ENCODE results near the gene FAM149A.
A peak's percentile ranks its signal among the peaks of the same experiment; 100 is the strongest.

The FAM149A gene

GRCh38 chr4:186128842-186129241 is 24.3 kb downstream of the FAM149A start:
- H3K27me3 ChIP-seq (replicated peaks), result no peaks in the 10 kb centered on the region
- in situ Hi-C loops (cut with HindIII; ENCODE audit: low pct_ligation_motif_present, low sequenced_read_pairs), result no loop called here
- DNase-seq, result no peak
- H3K27ac ChIP-seq, result no peak overlapping the region
- H3K36me3 ChIP-seq (replicated peaks), result no peaks in the 10 kb centered on the region
- no peak overlapping the region for H3K4me3 ChIP-seq (ENCODE audit: low read depth, low read length)
- no peak for TF ChIP-seq CTCF (IDR thresholded peaks at IDR 0.05; ENCODE audit: low read depth, low read length, missing control alignments)

- in situ Hi-C loops (cut with HindIII; ENCODE audit: low pct_ligation_motif_present, low sequenced_read_pairs), result no loop called here
- Histone ChIP-seq H3K27me3 (replicated peaks) (no peaks in the 10 kb centered on the region), H3K36me3 (replicated peaks) (no peaks in the 10 kb centered on the region), H3K27ac (no peak overlapping the region), H3K4me3 (ENCODE audit: low read depth, low read length) (no peak overlapping the region)
- TF ChIP-seq CTCF (IDR thresholded peaks at IDR 0.05; ENCODE audit: low read depth, low read length, missing control alignments), result no peak
- DNase-seq, result no peak
These were observed 27.4 kb downstream of the FAM149A start for GRCh38 chr4:186131935-186132334.

- H3K27me3 ChIP-seq (replicated peaks), result no peaks in the 10 kb centered on the region
- in situ Hi-C loops (cut with HindIII; ENCODE audit: low pct_ligation_motif_present, low sequenced_read_pairs), result no loop called here
- H3K4me3 ChIP-seq (ENCODE audit: low read depth, low read length), result no peak overlapping the region
- peak; percentile 48 for TF ChIP-seq CTCF (IDR thresholded peaks at IDR 0.05; ENCODE audit: low read depth, low read length, missing control alignments)
- H3K27ac ChIP-seq, result no peak overlapping the region
- no peaks in the 10 kb centered on the region for H3K36me3 ChIP-seq (replicated peaks)
- DNase-seq, result peak; percentile 77
These were observed 28.2 kb downstream of the FAM149A start for GRCh38 chr4:186132577-186133242.

- TF ChIP-seq CTCF (IDR thresholded peaks at IDR 0.05; ENCODE audit: low read depth, low read length, missing control alignments), result no peak
- no peak for DNase-seq
- no peaks in the 10 kb centered on the region for H3K36me3 ChIP-seq (replicated peaks)
- no peak overlapping the region for H3K4me3 ChIP-seq (ENCODE audit: low read depth, low read length)
- in situ Hi-C loops (cut with HindIII; ENCODE audit: low pct_ligation_motif_present, low sequenced_read_pairs), result no loop called here
- no peak overlapping the region for H3K27ac ChIP-seq
- H3K27me3 ChIP-seq (replicated peaks), result no peaks in the 10 kb centered on the region
These were observed 29.8 kb downstream of the FAM149A start for GRCh38 chr4:186134257-186134656.

- Histone ChIP-seq H3K27me3 (replicated peaks) (no peaks in the 10 kb centered on the region), H3K27ac (no peak overlapping the region), H3K4me3 (ENCODE audit: low read depth, low read length) (no peak overlapping the region), H3K36me3 (replicated peaks) (no peaks in the 10 kb centered on the region)
- TF ChIP-seq CTCF (IDR thresholded peaks at IDR 0.05; ENCODE audit: low read depth, low read length, missing control alignments), result no peak
- no peak for DNase-seq
- in situ Hi-C loops (cut with HindIII; ENCODE audit: low pct_ligation_motif_present, low sequenced_read_pairs), result no loop called here
These were observed 30.4 kb downstream of the FAM149A start for GRCh38 chr4:186134861-186135260.

All from brain microvascular endothelial cell (primary cell).